Measurements from ENCODE around the gene PPM1D.
A peak's percentile ranks its signal among the peaks of the same experiment; 100 is the strongest.
"Not testable (repeated sequence)": the region's sequence is repeated elsewhere in the genome, so short reads cannot be mapped to it uniquely, and the experiment has no call there.

PPM1D gene

GRCh38 chr17:60593441-60594036 lies 6.5 kb upstream of the PPM1D start:
- DNase-seq (ENCODE audit: low spot score): not testable (repeated sequence)

DNA sequence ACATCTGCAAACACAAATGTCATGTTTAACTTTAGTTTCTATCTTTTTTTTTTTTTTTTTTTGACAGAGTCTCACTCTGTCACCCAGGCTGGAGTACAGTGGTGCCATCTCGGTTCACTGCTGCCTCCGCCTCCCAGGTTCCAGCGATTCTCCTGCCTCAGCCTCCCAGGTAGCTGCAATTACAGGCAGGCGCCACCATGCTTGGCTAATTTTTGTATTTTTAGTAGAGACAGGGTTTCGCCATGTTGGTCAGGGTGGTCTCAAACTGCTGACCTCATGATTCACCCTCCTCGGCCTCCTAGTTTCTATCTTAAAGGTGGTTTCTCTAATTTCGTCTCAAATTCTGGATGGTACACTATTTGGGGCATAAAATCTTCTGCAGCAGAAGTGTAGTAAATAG lies 5.8 kb upstream of the PPM1D start:
- DNase-seq (ENCODE audit: low spot score): not testable (repeated sequence)

- no peak for DNase-seq (ENCODE audit: low spot score)
These were observed 5.3 kb upstream of the PPM1D start for GRCh38 chr17:60594734-60595133.

DNA sequence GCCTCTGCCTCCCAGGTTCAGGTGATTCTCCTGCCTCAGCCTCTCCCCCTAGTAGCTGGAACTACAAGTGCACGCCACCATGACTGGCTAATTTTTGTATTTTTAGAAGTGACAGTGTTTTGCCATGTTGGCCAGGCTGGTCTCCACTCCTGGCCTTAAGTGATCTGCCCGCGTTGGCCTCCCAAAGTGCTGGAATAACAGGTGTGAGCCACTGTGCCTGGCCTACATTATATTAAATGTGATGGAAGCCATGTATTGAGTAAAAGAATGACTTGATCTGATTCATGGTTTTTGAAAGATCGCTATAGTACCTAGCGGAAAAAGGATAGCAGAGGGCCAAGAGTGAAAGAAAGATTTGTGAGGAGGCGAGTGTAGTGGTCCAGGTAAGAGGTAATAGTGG lies 2.7 kb upstream of the PPM1D start:
- DNase-seq (ENCODE audit: low spot score): no peak

DNA sequence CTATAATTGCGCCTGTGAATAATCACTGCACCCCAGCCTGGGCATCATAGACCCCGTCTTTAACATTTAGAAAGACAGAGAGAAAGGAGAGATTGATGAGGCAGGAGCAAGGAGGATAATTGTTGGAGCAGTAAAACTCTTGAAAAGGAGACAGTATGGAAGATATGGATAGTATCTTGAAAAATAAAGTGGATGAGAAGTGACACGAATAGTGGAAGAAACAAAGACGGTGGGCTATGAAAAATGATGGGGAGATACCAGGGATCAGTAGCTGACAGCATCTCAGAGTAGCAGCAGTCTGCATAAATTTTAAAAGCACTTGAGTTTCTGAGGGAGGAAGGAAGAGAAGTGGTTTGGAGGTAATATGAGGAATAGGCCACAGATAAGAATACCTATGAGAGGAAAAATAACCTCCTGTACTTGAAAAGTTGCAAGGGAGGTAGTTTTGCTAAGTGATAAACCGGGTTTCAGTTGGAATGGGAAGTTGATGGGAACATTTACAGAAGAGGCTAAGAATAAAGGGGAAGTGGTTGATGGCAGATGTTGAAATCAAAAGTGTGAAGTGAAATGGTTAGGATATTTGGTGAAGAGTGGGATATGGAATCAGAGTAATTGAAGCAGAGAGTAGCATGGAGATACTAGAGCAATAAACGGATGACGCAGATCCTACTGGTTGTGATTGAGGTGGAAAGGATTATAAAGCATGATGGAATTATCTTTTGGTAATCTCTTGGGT lies 1.8 kb upstream of the PPM1D start:
- DNase-seq (ENCODE audit: low spot score): no peak

DNA sequence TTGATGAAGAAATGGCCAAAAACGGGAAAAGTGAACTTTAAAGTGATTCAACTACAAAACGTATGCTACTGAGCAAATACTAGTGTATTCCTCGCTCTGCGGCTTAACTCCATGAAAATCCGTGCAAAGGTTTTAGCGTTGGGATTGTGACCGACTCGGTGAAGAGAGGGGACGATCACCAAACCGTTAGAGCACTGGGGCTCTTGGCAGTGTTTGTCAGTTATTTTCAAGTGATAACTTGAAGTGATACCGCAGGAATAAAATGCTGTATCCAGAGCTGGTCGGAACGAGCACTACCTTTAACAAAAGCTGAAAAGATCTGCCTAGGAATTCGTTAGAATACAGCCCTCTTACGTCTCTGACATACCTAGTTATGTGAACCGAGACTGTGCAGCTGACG lies 773 bp upstream of the PPM1D start:
- DNase-seq (ENCODE audit: low spot score): no peak

- DNase-seq (ENCODE audit: low spot score): peak; percentile 89
These were observed 775 bp downstream of the PPM1D start for GRCh38 chr17:60600490-60601446.

- DNase-seq (ENCODE audit: low spot score): peak; percentile 84
These were observed 1.7 kb downstream of the PPM1D start for GRCh38 chr17:60601447-60602384.

GRCh38 chr17:60602385-60602742 lies 2.4 kb downstream of the PPM1D start:
- peak; percentile 43 for DNase-seq (ENCODE audit: low spot score)

DNA sequence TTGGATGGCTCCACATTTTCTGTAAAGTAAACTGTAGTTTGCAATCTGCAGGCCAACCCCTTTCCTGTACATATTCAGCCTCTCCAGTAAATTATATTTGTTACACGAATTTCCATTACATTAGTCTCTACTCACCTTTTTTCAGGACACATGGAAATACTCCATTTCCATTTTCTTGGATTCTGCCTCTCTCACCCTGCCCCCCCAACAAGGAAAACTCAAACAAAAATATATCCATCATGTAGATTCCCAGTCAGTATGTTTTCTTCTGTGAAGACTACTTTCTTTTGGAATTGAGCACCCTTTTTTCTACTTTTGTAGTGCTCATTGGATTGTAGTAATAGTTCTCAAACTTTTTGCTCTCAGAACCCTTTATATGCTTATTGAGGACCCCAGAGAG lies 2.9 kb downstream of the PPM1D start:
- no peak for DNase-seq (ENCODE audit: low spot score)

- DNase-seq (ENCODE audit: low spot score): not testable (repeated sequence)
These were observed 3.5 kb downstream of the PPM1D start for GRCh38 chr17:60603477-60603876.

- no peak for DNase-seq (ENCODE audit: low spot score)
These were observed 4.8 kb downstream of the PPM1D start for GRCh38 chr17:60604686-60605334.

DNA sequence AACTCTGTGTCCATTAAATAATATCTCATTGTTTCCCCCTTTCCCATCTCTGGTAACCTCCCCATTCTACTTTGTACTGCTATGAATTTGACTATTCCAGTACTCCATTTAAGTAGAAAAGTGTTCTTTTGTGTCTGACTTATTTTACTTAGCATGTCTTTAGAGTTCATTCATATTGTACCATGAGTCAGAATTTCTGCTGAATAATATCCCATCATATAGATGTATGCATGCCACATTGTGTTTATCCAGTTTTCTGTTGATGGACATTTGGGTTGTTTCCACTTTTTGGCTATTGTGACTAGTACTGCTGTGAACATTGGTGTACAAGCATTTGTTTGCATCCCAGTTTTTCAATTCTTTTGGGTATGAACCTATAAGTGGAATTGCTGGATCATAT lies 6.0 kb downstream of the PPM1D start:
- DNase-seq (ENCODE audit: low spot score): no peak

GRCh38 chr17:60610473-60610872 lies 10.5 kb downstream of the PPM1D start:
- DNase-seq (ENCODE audit: low spot score): no peak

DNA sequence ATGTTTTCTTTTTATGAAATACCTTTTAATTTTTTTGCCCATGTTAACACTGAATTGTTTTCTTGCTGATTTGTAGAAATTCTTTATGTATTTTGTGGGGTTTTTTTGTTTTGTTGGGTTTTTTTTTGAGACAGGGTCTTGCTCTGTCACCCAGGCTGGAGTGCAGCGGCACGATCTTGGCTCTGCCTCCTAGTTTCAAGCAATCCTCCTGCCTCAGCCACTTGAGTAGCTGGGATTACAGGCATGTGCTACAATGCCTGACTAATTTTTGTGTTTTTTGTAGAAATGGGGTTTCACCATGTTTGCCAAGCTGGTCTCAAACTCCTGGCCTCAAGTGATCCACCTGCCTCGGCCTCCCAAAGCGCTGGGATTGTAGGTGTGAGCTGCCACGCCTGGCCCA lies 11.3 kb downstream of the PPM1D start:
- not testable (repeated sequence) for DNase-seq (ENCODE audit: low spot score)

DNA sequence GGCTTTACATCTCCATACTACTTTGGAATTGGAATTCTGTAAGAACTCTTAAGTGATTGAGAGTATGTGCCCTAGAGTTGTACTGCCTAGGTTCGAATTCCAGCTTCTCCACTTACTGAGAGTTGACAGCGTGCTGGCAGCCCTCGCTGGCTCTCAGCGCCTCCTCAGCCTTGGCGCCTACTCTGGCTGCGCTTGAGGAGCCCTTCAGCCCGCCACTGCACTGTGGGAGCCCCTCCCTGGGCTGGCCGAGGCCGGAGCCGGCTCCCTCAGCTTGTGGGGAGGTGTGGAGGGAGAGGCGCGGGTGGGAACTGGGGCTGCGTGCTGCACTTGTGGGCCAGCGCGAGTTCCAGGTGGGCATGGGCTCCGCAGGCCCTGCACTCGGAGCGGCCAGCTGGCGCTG lies 13.3 kb downstream of the PPM1D start:
- no peak for DNase-seq (ENCODE audit: low spot score)

DNA sequence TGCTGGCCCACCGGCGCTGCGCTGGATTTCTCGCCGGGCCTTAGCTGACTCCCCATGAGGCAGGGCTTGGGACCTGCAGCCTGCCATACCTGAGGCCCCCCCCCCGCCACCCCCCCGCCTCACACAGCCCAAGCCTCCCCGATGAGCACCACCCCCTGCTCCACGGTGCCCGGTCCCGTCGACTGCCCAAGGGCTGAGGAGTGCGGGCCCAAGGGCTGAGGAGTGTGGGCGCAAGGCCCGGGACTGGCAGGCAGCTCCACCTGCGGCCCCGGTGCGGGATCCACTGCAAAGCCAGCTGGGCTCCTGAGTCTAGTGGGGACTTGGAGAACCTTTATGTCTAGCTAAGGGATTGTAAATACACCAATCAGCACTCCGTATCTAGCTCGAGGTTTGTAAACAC lies 13.8 kb downstream of the PPM1D start:
- DNase-seq (ENCODE audit: low spot score): not testable (repeated sequence)

DNA sequence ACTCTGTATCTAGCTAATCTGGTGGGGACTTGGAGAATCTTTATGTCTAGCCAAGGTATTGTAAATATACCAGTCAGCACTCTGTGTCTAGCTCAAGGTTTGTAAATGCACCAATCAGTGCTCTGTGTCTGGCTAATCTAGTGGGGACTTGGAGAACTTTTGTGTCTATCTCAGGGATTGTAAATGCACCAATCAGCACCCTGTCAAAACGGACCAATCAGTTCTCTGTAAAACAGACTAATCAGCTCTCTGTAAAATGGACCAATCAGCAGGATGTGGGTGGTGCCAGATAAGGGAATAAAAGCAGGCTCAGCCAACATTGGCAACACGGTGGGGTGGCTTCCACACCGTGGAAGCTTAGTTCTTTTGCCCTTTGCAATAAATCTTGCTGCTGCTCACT lies 14.3 kb downstream of the PPM1D start:
- not testable (repeated sequence) for DNase-seq (ENCODE audit: low spot score)

- no peak for DNase-seq (ENCODE audit: low spot score)
These were observed 15.1 kb downstream of the PPM1D start for GRCh38 chr17:60615108-60615507.

- no peak for DNase-seq (ENCODE audit: low spot score)
These were observed 15.8 kb downstream of the PPM1D start for GRCh38 chr17:60615840-60616239.

DNA sequence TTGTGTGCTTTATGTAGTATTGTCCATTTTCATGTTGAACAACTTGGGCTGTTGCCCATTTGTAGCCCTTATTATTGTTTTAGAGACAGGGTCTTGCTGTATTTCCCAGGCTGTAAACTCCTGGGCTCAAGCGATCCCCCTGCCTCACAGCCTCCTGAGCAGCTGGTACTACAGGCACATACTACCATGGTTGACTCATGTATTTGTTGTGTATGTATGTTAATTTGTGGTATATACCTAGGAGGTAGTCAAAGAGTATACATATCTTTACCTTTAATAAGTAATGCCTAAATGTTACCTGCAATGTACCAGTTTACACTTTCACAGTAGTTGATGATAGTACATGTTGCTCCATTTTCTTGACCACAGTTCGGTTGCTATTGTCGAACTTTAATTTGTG lies 18.1 kb downstream of the PPM1D start:
- DNase-seq (ENCODE audit: low spot score): no peak

Measured in globus pallidus (tissue), 1 donor.